ENCODE data around the gene KIF4B.

GRCh38 chr5:155010881-155011280 is 2.7 kb upstream of the KIF4B start:
- TF ChIP-seq CTCF (IDR thresholded peaks at IDR 0.05) (no peak), POLR2A (IDR thresholded peaks at IDR 0.05) (no peak)

All from tibial nerve (tissue), 3 donors.